UCSD-AML1 (cell line): ENCODE results near the gene CXCL10.

Source experiments
- DNase-seq: peaks from one replicate; lab custom pipeline; 2025; ENCODE audit not compliant: unreplicated experiment; lab: John Stamatoyannopoulos, UW

CXCL10 gene

DNA sequence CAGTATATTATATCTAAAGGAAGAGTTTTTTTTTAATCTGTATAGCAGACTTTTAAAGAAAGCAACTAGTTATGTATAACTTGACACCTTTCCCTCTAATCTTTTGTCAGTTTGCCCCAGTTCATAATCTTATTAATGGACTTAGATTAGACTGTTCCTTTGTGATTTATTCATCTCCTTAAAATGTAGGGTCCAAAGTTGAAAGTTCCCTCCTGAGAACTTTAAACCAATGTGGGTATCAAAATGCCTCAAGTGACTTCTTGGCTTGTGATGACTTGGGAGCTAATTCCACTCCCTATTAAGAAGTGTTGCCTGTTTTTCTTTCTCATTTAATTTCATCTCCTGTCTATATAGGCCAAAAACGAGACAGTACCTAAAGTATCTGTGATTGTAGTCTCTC, 26.2 kb downstream of the CXCL10 start:
- DNase-seq, result no peak

DNA sequence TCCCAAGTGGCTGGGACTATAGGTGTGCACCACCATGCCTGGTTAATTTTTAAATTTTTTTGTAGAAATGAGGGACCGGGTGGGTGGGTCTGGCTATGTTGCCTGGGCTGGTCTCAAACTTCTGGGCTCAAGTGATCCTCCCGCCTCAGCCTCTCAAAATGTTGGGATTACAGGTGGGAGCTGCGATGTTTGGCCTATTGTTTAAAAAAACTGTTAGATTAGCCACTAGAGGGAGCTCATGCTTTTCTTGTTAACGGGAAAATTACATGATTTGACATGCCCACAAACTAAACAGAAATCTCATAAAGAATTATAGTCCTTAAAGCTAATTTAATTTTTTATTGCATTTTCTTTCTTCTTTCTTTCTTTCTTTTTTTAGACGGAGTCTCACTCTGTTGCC, 27.6 kb downstream of the CXCL10 start:
- peak; percentile 8 for DNase-seq

DNA sequence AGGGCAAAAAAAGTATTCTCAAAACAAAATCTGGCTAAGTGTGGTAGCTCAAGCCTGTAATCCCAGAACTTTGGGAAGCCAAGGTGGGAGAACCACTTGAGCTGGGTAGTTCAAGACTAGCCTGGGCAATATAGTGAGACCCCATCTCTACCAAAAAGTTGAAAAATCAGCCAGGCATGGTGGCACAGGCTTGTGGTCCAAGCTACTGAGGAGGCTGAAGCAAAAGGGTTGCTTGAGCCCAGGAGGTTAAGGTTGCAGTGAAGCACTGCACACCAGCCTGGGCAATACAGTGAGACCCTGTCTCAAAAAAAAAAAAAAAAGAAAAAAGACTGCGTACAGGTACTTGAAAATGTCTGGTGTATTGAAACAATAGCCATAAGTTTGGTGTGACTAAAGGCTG, 30.8 kb downstream of the CXCL10 start:
- no peak for DNase-seq

DNA sequence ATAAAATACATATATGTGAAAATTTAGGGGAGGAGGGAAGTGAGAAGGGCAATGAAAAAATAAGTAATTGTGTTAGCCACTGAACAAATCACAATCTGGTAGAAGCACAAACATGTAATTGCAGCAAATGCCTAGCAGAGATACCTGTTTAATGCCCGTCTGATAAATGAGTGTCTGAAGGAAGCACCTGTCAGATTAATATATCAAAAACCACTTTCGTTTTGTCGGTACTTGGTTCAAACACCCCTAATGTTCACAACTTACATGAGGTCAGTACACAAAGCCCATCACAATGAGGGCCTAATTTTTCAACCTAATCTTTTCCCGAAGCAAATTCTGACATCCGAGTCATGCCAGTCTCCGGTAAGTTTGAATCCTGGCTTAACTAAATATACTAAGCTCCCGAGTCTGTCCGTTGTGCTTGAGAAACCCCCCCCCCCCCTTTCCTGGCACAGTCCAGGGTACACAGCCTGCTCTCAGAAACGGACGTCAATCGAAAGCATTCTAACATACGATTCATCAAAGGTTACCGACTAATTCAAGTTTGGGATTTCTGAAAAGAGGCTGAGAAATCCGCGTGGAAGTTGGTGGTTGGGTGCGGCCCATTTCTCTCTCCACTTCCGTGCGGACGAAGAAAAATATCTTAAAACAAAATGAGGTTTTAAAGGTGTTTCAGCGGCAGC, 33.3 kb downstream of the CXCL10 start:
- DNase-seq, result no peak

DNA sequence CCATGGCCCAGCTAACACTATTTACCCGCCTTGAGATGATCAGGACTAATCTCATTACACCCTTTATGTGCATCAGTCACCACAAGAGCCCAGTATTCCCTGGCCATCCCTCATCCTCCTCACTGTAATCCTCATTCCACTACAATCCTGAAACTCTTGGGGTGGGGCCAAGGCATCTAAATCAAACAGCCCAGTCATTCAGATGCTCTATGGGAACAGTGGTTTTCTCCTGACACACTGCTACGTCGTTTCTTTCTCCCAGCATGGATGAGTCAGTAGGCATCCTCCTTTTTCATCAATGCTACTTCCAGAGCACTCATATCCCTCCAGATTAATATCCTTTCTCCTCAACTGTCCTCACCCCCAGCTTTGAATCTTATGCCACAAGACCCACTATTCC, 38.2 kb downstream of the CXCL10 start:
- DNase-seq, result no peak

DNA sequence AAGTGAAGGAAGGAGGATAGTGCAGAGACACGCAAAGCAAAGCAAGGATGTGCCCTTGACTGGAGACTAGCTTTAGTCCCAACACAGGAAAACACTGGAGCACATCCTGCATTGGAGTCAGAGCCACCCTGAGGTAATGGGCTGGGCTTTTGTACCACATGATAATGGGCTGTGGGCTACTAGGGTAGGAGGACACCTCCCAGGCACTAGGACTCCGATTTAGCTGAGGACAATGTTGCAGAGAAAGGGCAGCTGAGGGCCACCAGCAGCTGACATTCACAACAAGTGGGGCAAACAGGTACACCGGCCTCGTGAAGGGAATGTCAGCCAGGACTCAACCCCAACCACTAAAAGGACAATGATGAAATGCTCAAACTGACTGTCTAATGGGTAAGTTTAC, 42.7 kb downstream of the CXCL10 start:
- DNase-seq, result no peak

DNA sequence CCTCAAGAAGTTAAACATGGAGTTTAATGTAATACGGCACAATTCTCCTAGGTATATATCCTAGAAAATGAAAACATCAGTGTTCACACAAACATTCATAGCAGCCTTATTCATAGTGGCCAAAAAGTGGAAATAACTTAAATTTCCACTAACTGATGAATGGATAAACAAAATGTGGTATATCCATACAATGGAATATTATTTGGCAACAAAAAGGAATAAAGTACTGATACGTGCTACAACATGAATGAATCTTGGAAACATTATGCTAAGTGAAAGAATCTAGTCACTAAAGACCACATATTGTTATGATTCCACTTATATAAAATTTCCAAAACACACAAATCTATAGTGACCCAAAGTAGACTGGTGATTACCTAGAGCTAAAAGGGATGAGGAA, 47.1 kb downstream of the CXCL10 start:
- no peak for DNase-seq

DNA sequence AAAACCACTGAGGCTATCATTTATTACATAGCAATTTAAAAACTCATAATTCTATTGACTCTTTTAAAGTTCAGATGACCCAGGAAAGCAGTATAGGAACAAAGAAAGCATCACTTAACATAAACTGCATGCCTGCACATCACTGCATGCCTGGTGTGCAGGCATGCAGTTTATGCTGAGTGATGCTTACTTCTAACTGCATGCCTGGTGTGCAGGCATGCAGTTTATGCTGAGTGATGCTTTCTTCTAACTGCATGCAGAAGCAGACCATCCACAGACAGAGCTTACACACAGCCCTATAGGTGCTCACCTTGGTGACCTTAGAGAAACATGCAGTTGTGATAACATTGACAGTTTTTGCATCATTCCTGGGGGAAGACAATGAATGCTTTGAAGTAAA, 49.5 kb downstream of the CXCL10 start:
- DNase-seq, result no peak
